Choroid plexus epithelial cell (primary cell): Measurements from ENCODE around the gene FSTL5.
A peak's percentile ranks its signal among the peaks of the same experiment; 100 is the strongest.

Source experiments
- DNase-seq: peaks from one replicate; pipeline ENCODE4 v3.0.0-alpha.2; 2010; ENCODE audit warnings: low read depth
- H3K4me3 ChIP-seq: 2 replicates; pipeline ENCODE4 v1.5.1; 2011; ENCODE audit warnings: low read depth, mild to moderate bottlenecking, control low read depth, low read length, moderate library complexity
- CTCF ChIP-seq: conservative IDR thresholded peaks from 2 replicates; pipeline ENCODE4 v1.5.1; 2011; ENCODE audit warnings: low read depth, mild to moderate bottlenecking, control low read depth, inconsistent platforms, low read length, moderate library complexity

The FSTL5 gene

GRCh38 chr4:161581262-161582230, 582.3 kb downstream of the FSTL5 start:
- DNase-seq, result peak; percentile 38

GRCh38 chr4:161577579-161578301, 586.1 kb downstream of the FSTL5 start:
- DNase-seq, result peak; percentile 92
- H3K4me3 ChIP-seq, result no peak overlapping the region
- no peak for TF ChIP-seq CTCF

More at GRCh38 chr4:161581262-161582230, 582.3 kb downstream of the FSTL5 start:
- H3K4me3 ChIP-seq, result no peak overlapping the region
- no peak for TF ChIP-seq CTCF

- H3K4me3 ChIP-seq, result no peak overlapping the region
- peak; percentile 9 for DNase-seq
- no peak for TF ChIP-seq CTCF
Measured at GRCh38 chr4:161573836-161574235, 590.0 kb downstream of the FSTL5 start.

- no peak overlapping the region for H3K4me3 ChIP-seq
- TF ChIP-seq CTCF, result peak; percentile 46
- peak; percentile 67 for DNase-seq
Measured at GRCh38 chr4:161564230-161564834, 599.5 kb downstream of the FSTL5 start.

- no peak for TF ChIP-seq CTCF
- H3K4me3 ChIP-seq, result no peak overlapping the region
- peak; percentile 81 for DNase-seq
Measured at GRCh38 chr4:161555689-161556660, 607.8 kb downstream of the FSTL5 start.
